Neuronal stem cell (in vitro differentiated cells): ENCODE data around the gene GPR85.

ENCODE experiments used
- DNase-seq: peaks from one replicate; pipeline ENCODE4 v3.0.0-alpha.2; 2013; ENCODE audit warnings: low spot score
- H2AFZ ChIP-seq: one replicate; pipeline ENCODE4 v1.6.1; 2013; ENCODE audit warnings: mild to moderate bottlenecking, low read length, inconsistent platforms
- H2AK5ac ChIP-seq: 2 replicates; pipeline ENCODE4 v1.6.1; 2013; ENCODE audit warnings: low read depth, mild to moderate bottlenecking, inconsistent platforms, low read length, moderate library complexity, mixed read lengths
- H2BK120ac ChIP-seq: 2 replicates; pipeline ENCODE4 v1.6.1; 2013; ENCODE audit warnings: low read depth, mild to moderate bottlenecking, inconsistent platforms, low read length, moderate library complexity, mixed read lengths
- H2BK12ac ChIP-seq: one replicate; pipeline ENCODE4 v1.6.1; 2013; ENCODE audit warnings: low read length, inconsistent platforms
- H2BK15ac ChIP-seq: 2 replicates; pipeline ENCODE4 v1.6.1; 2013; ENCODE audit warnings: mild to moderate bottlenecking, low read length, inconsistent platforms, mixed read lengths
- H2BK5ac ChIP-seq: one replicate; pipeline ENCODE4 v1.6.1; 2013; ENCODE audit warnings: inconsistent platforms, mild to moderate bottlenecking, low read length, moderate library complexity
- H3K14ac ChIP-seq: one replicate; pipeline ENCODE4 v1.6.1; 2013; ENCODE audit warnings: low read length, inconsistent platforms
- H3K18ac ChIP-seq: 2 replicates; pipeline ENCODE4 v1.6.1; 2013; ENCODE audit warnings: low read length, inconsistent platforms
- H3K23ac ChIP-seq: 2 replicates; pipeline ENCODE4 v1.6.1; 2013; ENCODE audit warnings: low read depth, mild to moderate bottlenecking, mixed read lengths, low read length, inconsistent platforms; ENCODE audit not compliant: poor library complexity
- H3K27ac ChIP-seq: replicated peaks from 3 replicates; pipeline ENCODE4 v1.5.1; 2013; ENCODE audit warnings: low read length, inconsistent platforms
- H3K27me3 ChIP-seq, 3 experiments: 2 replicates each; pipeline ENCODE4 v1.6.1; 2013; ENCODE audit warnings: low read length in 3 of 3, mild to moderate bottlenecking in 2 of 3, inconsistent platforms in 1 of 3, low read depth in 1 of 3, mixed read lengths in 1 of 3, moderate library complexity in 1 of 3; ENCODE audit not compliant: control insufficient read depth in 3 of 3, insufficient read depth in 3 of 3
- H3K36me3 ChIP-seq, 2 donors: replicated peaks in 1 of 2; 2 replicates each; pipeline ENCODE4 v1.6.1; 2013; ENCODE audit warnings: low read length in 2 of 2; ENCODE audit not compliant: control insufficient read depth in 2 of 2, insufficient read depth in 2 of 2
- H3K4ac ChIP-seq: 2 replicates; pipeline ENCODE4 v1.6.1; 2013; ENCODE audit warnings: inconsistent platforms, mild to moderate bottlenecking, low read length, moderate library complexity
- H3K4me1 ChIP-seq, 2 donors: 1 replicate in 1 of 2; 2 replicates in 1 of 2; pipeline ENCODE4 v1.6.1; 2013; ENCODE audit warnings: low read length in 2 of 2, low read depth in 1 of 2; ENCODE audit not compliant: control insufficient read depth in 2 of 2, insufficient read depth in 1 of 2
- H3K4me2 ChIP-seq: one replicate; pipeline ENCODE4 v1.6.1; 2013; ENCODE audit warnings: mild to moderate bottlenecking, low read length, inconsistent platforms; ENCODE audit not compliant: insufficient read depth, poor library complexity, severe bottlenecking
- H3K4me3 ChIP-seq, 2 donors: 2 replicates each; pipeline ENCODE4 v1.5.1; 2013; ENCODE audit warnings: low read length in 2 of 2, mild to moderate bottlenecking in 2 of 2, inconsistent platforms in 1 of 2, moderate library complexity in 1 of 2
- H3K79me1 ChIP-seq: one replicate; pipeline ENCODE4 v1.6.1; 2013; ENCODE audit warnings: low read depth, mild to moderate bottlenecking, inconsistent platforms, low read length, moderate library complexity
- H3K9ac ChIP-seq: one replicate; pipeline ENCODE4 v1.6.1; 2013; ENCODE audit warnings: mild to moderate bottlenecking, low read depth, low read length, inconsistent platforms; ENCODE audit not compliant: poor library complexity
- H3K9me3 ChIP-seq, 2 donors: replicated peaks in 1 of 2; 2 replicates each; pipeline versions ENCODE3 to v1.6.1; 2013; ENCODE audit warnings: low read length in 2 of 2, mild to moderate bottlenecking in 2 of 2, inconsistent platforms in 1 of 2, low read depth in 1 of 2, mixed read lengths in 1 of 2, moderate library complexity in 1 of 2; ENCODE audit not compliant: control insufficient read depth in 2 of 2, insufficient read depth in 1 of 2
- H4K8ac ChIP-seq: one replicate; pipeline ENCODE4 v1.6.1; 2013; ENCODE audit warnings: low read depth, mild to moderate bottlenecking, inconsistent platforms, low read length, moderate library complexity
- H4K91ac ChIP-seq: one replicate; pipeline ENCODE4 v1.6.1; 2013; ENCODE audit warnings: low read length, low read depth, mild to moderate bottlenecking, inconsistent platforms; ENCODE audit not compliant: poor library complexity
- WGBS, 2 donors: extraction: QIAGEN DNeasy Blood & Tissue Kit; methylation state at CpG; one replicate each; pipeline ENCODE4 v1.1.7; 2013; ENCODE audit warnings: missing lambda C conversion rate in 2 of 2, mixed read lengths in 1 of 2; ENCODE audit not compliant: insufficient read length in 2 of 2, insufficient replicate concordance in 1 of 2; ENCODE audit errors: extremely low coverage in 2 of 2; 5-methylcytosine and 5-hydroxymethylcytosine counted together

Gene GPR85

DNA sequence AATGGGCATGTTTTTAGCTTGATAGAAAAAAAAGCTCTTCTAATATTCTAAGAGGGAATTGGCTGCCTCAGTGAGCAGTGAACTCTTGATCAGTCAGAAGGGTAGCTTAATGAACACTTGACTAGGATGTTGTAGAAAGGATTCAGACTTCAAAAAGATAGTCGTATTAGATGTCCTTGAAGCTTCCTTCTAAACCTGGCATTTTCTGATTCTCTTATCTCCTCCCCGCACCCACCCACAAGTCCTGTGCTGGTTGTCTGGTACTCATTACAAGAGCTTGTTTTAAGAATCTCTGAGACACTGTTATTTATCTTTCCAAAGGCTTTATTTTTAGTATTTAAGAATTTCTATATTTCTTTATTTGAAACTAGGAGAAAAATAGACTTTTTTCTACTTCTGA, 39.1 kb upstream of the GPR85 start:
- H3K4ac ChIP-seq: no peak overlapping the region
- no peaks in the 10 kb centered on the region for H3K27me3 ChIP-seq
- H3K4me2 ChIP-seq: no peak overlapping the region
- no peak overlapping the region for H2BK15ac ChIP-seq
- no peak overlapping the region for H2BK120ac ChIP-seq
- H3K36me3 ChIP-seq: no peaks in the 10 kb centered on the region
- no peak overlapping the region for H2AFZ ChIP-seq
- no peak overlapping the region for H2AK5ac ChIP-seq
- no CpG with 5 or more reads among the region's 2 CpGs for WGBS, 2 donors
- H3K4me1 ChIP-seq: no peaks in the 10 kb centered on the region
- no peak overlapping the region for H3K27ac ChIP-seq
- no peak overlapping the region for H4K91ac ChIP-seq
- no peak overlapping the region for H3K14ac ChIP-seq
- H2BK12ac ChIP-seq: no peak overlapping the region
- no peak overlapping the region for H4K8ac ChIP-seq
- H3K23ac ChIP-seq: no peak overlapping the region
- no peak for DNase-seq
- no peak overlapping the region for H3K18ac ChIP-seq
- no peak overlapping the region for H3K9ac ChIP-seq
- no peak overlapping the region for H3K4me3 ChIP-seq
- H2BK5ac ChIP-seq: no peak overlapping the region
- no peaks in the 10 kb centered on the region for H3K9me3 ChIP-seq
- no peaks in the 10 kb centered on the region for H3K79me1 ChIP-seq

DNA sequence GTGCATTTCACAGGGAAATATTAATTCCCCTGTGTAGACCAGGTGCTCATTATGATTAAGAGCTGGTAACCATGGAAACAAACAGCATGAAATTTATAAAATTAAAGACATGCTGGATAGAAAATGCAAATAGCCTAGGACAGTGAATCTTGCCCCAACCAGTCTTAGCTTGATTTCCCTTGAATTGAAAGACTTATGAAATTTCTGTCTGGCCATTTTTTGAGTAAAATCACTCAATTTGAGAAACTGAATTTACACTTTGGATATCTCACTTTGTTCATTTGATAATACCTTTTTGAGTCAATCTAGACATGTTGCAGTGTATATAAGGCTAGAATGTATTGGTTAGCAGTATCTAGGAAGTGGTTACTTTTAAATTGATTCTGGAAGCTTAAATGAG, 36.1 kb upstream of the GPR85 start:
- Histone ChIP-seq H3K4me3 (no peak overlapping the region), H3K27ac (no peak overlapping the region), H3K4me1 (peaks cover 0 to 2% of the 10 kb centered on the region in 2 donors), H2BK5ac (no peak overlapping the region), H3K14ac (no peak overlapping the region), H3K79me1 (no peaks in the 10 kb centered on the region), H3K4me2 (no peak overlapping the region), H2BK120ac (no peak overlapping the region), H3K4ac (no peak overlapping the region), H3K27me3 (no peaks in the 10 kb centered on the region), H2BK12ac (no peak overlapping the region), H3K18ac (no peak overlapping the region), H4K8ac (no peak overlapping the region), H3K36me3 (no peaks in the 10 kb centered on the region), H2AFZ (peak overlapping the region; percentile 11), H3K23ac (no peak overlapping the region), H3K9me3 (no peaks in the 10 kb centered on the region), H4K91ac (no peak overlapping the region), H2AK5ac (no peak overlapping the region), H2BK15ac (no peak overlapping the region), H3K9ac (no peak overlapping the region)
- DNase-seq: no peak

DNA sequence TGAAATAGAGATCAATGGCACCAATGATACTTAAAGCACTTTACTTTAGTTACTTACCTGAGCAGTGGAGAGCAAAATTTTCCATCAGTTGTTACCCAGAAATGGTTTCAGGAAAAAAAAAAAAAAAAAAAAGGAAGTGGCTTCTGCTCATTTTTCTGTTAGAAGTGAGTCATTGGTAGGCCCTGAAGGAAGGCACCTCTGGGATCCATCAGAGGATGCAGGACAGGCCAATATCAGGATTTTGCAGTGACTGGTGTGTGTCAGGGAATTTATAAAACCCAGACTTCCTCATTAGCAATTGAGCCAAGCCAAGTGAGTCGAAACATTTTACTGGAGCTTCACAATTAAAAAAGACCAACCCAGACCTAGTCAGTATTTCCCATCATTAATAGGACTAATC, 34.0 kb upstream of the GPR85 start:
- peaks cover 0 to 2% of the 10 kb centered on the region in 2 donors for H3K4me1 ChIP-seq
- no peak for DNase-seq
- H2BK5ac ChIP-seq: no peak overlapping the region
- H3K79me1 ChIP-seq: no peaks in the 10 kb centered on the region
- H3K23ac ChIP-seq: no peak overlapping the region
- H2AFZ ChIP-seq: no peak overlapping the region
- H4K8ac ChIP-seq: no peak overlapping the region
- no peak overlapping the region for H2AK5ac ChIP-seq
- no peak overlapping the region for H4K91ac ChIP-seq
- no peak overlapping the region for H2BK15ac ChIP-seq
- H3K18ac ChIP-seq: no peak overlapping the region
- H2BK12ac ChIP-seq: no peak overlapping the region
- H3K4ac ChIP-seq: no peak overlapping the region
- no peaks in the 10 kb centered on the region for H3K27me3 ChIP-seq
- H3K9me3 ChIP-seq: no peaks in the 10 kb centered on the region
- no peak overlapping the region for H3K9ac ChIP-seq
- H3K27ac ChIP-seq: no peak overlapping the region
- H3K14ac ChIP-seq: no peak overlapping the region
- H2BK120ac ChIP-seq: no peak overlapping the region
- no CpG with 5 or more reads among the region's 1 CpG for WGBS, 2 donors
- no peak overlapping the region for H3K4me3 ChIP-seq
- no peak overlapping the region for H3K4me2 ChIP-seq
- peaks cover 4 to 15% of the 10 kb centered on the region in 2 donors for H3K36me3 ChIP-seq

DNA sequence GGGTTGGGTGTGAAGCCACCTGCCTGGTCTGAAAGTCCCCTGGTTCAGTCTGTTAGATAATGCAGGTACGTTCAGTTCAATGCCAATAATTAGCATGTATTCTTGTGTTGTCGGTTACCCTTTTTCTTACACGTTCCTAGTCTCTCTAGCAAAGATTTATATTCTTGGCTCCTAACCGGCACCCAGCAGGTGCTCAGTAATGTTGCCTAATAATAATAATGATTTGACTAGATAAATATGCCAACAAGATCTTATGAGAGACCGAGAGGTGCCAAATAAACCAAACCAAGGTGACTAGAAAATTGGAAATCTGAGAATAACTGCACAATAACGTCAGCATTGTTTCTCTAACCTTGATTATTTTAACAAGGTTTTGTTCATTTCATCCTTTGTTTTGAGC, 32.8 kb upstream of the GPR85 start:
- no peak overlapping the region for H2BK120ac ChIP-seq
- H3K14ac ChIP-seq: no peak overlapping the region
- H3K4me2 ChIP-seq: no peak overlapping the region
- peaks cover 5 to 23% of the 10 kb centered on the region in 2 donors for H3K36me3 ChIP-seq
- no peak for DNase-seq
- no peak overlapping the region for H3K4me3 ChIP-seq
- H2BK12ac ChIP-seq: no peak overlapping the region
- H3K9ac ChIP-seq: no peak overlapping the region
- H2AFZ ChIP-seq: peak overlapping the region; percentile 86
- H4K91ac ChIP-seq: no peak overlapping the region
- H3K4ac ChIP-seq: no peak overlapping the region
- no CpG with 5 or more reads among the region's 6 CpGs for WGBS, 2 donors
- H4K8ac ChIP-seq: no peak overlapping the region
- H3K79me1 ChIP-seq: no peaks in the 10 kb centered on the region
- no peak overlapping the region for H2BK5ac ChIP-seq
- H3K18ac ChIP-seq: no peak overlapping the region
- no peak overlapping the region for H3K23ac ChIP-seq
- H2BK15ac ChIP-seq: no peak overlapping the region
- H3K4me1 ChIP-seq: peaks cover 0 to 2% of the 10 kb centered on the region in 2 donors
- H3K9me3 ChIP-seq: no peaks in the 10 kb centered on the region
- no peaks in the 10 kb centered on the region for H3K27me3 ChIP-seq
- no peak overlapping the region for H2AK5ac ChIP-seq
- H3K27ac ChIP-seq: no peak overlapping the region
